K562 (cell line): ENCODE data around the gene FHL5.

Experiments
- SRF ChIP-seq, 2 experiments: fragments of 250-450, 450-650 bp in 1 of 2; sonication (Bioruptor Pico) in 1 of 2; sonication (generic) in 1 of 2; formaldehyde crosslinking; IDR thresholded peaks; 2 replicates each; pipeline versions ENCODE4 v1.5.0 to v1.5.1; 2020 to 2022; ENCODE audit warnings: mild to moderate bottlenecking in 1 of 2, missing genetic modification reagents in 1 of 2
- ZNF253 ChIP-seq: fragments of 250-450 bp; sonication (Bioruptor Pico); conservative IDR thresholded peaks from 2 replicates; pipeline ENCODE4 v1.6.1; 2021; ENCODE audit warnings: mild to moderate bottlenecking
- TF ChIP-seq, protein P1 (sequence below), 3 experiments: IDR thresholded peaks in 2 of 3; conservative IDR thresholded peaks in 1 of 3; 2 replicates each; pipeline ENCODE4 v1.5.1; 2011 to 2012; ENCODE audit warnings: low read length in 3 of 3, mild to moderate bottlenecking in 3 of 3, control low read depth in 2 of 3, improper control_type of control experiment in 1 of 3, inconsistent platforms in 1 of 3, low read depth in 1 of 3, mixed read lengths in 1 of 3, moderate library complexity in 1 of 3; ENCODE audit not compliant: insufficient read depth in 2 of 3

- TF ChIP-seq SRF (CRISPR knock-in tag; IDR thresholded peaks at IDR 0.05) (no peak), ZNF253 (CRISPR knock-in tag) (no peak)
- TF ChIP-seq, protein P1, sequence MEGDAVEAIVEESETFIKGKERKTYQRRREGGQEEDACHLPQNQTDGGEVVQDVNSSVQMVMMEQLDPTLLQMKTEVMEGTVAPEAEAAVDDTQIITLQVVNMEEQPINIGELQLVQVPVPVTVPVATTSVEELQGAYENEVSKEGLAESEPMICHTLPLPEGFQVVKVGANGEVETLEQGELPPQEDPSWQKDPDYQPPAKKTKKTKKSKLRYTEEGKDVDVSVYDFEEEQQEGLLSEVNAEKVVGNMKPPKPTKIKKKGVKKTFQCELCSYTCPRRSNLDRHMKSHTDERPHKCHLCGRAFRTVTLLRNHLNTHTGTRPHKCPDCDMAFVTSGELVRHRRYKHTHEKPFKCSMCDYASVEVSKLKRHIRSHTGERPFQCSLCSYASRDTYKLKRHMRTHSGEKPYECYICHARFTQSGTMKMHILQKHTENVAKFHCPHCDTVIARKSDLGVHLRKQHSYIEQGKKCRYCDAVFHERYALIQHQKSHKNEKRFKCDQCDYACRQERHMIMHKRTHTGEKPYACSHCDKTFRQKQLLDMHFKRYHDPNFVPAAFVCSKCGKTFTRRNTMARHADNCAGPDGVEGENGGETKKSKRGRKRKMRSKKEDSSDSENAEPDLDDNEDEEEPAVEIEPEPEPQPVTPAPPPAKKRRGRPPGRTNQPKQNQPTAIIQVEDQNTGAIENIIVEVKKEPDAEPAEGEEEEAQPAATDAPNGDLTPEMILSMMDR (IDR thresholded peaks at IDR 0.05 in 2 of 3, conservative IDR thresholded peaks at IDR 0.05 in 1 of 3; ENCODE audit: insufficient read depth in 2 of 3, low read depth in 1 of 3, low read length in 3 of 3): no peak
Observed at GRCh38 chr6:96570053-96570452, 7.1 kb downstream of the FHL5 start.
